Glomerular endothelial cell (primary cell): ENCODE data around the gene YAF2. TPM values are rescaled to one million over a fixed set of nuclear protein-coding genes. Genes with fewer than 3 reads are reported as not detected.

Experiments
- DNase-seq: peaks from one replicate; pipeline ENCODE4 v3.0.0-alpha.2; 2011; ENCODE audit warnings: low read depth, low spot score; ENCODE audit errors: extremely low read depth
- total RNA-seq: library from RNA; depleted of rRNA; stranded (reverse); fragments of >200 nt; gene quantifications from 2 replicates; pipeline ENCODE4 v1.2.3, GENCODE V29; 2015

YAF2 gene, protein sequence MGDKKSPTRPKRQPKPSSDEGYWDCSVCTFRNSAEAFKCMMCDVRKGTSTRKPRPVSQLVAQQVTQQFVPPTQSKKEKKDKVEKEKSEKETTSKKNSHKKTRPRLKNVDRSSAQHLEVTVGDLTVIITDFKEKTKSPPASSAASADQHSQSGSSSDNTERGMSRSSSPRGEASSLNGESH
- total RNA-seq = 15.8 and 39.4 TPM in 2 replicates

GRCh38 chr12:42238240-42239140 lies at the start of gene YAF2:
Gene YAF2, minus strand, starts transcription at chr12:42238248. Its CDS starts 68 bp downstream, at chr12:42238180.
- no peak for DNase-seq

DNA sequence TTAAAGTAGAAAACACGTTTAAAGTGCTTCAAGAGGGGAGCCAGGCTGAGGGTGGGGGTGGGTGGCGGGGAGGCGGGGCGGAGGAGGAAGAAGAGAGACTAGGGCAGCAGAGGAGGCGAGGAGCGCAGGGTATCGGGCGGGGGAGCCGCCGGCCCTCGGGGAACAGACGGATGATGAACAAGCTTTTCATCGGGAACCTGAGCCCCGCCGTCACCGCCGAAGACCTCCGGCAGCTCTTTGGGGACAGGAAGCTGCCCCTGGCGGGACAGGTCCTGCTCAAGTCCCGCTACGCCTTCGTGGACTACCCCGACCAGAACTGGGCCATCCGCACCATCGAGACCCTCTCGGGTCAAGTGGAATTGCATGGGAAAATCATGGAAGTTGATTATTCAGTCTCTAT lies 48.7 kb upstream of the YAF2 start:
- no peak for DNase-seq

- DNase-seq = no peak
Measured at GRCh38 chr12:42285431-42285830, 47.4 kb upstream of the YAF2 start.

GRCh38 chr12:42284876-42285275 lies 46.8 kb upstream of the YAF2 start:
- DNase-seq = no peak

GRCh38 chr12:42284157-42284556 lies 46.1 kb upstream of the YAF2 start:
- DNase-seq = no peak

- no peak for DNase-seq
Measured at GRCh38 chr12:42283739-42284138, 45.7 kb upstream of the YAF2 start.

DNA sequence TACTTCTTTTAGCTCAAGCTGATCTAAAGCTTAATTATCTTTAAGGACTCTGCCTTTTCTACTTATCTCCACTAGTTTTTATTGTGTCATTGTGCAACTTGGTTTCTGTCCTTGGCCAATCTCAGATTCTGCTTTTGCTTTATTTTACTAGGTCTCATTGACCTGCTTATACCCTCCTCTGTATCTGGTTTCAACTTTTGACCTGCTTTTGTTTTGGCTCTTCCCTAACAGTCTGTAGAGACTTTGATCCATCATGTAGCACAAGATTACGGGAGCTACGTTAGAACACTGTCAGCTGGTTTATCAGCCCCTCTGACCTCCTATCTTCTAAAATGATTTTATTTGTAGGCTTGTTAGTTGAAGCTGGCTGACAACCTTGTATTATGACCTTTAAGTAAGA lies 44.2 kb upstream of the YAF2 start:
- no peak for DNase-seq

DNA sequence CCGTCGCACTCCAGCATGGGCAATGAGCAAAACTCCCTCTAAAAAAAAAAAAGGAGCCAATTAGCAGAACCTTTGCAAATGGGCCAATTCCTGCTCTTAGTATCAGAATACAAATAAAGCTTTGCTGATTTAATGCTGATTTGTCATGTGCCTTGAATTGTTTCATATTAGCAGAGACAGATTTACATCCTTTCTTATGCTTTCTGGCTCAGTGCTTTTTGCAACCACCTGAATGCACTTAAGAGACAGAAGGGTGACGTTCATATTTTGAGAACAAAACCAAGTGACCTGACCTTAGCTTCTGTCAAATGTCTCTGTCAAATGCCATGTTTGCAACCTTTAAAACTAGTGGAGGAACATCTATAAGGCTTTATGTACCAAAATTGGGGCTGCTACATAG lies 43.8 kb upstream of the YAF2 start:
- DNase-seq = no peak

DNA sequence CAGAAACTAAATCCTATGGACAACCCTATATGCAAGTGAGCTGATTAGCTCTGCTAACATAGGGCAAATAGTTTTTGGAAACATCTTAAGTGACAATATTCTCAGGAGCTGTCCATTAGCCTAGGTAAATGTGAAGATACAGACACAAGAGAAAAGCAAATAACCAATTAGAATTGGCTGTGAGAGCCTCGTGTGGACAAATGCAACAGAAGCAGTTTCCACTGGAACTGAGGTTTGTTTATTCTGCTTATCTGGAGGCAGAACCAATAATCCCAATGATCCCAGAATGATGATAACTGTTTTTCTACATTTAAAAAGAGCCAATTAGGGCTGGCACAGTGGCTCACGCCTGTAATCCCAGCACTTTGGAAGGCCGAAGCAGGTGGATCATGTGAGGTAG lies 43.2 kb upstream of the YAF2 start:
- DNase-seq = no peak

DNA sequence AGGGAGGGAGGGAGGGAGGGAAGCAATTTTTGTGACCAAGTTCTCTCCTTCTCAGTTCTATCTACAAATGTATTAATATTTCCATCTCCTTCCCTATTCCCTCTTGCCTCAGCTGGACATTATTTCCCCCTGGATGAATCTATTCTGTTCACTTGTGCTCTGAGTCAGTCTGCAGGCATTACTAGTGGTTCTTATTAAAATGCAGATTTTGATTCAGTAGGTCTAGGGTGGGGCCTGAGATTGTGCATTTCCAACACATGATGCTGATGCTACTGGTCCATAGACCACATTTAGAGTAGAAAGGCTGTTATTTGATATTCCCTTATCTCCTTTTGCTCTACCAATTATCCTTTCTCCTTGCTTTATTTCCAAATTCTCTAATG lies 40.1 kb upstream of the YAF2 start:
- no peak for DNase-seq

GRCh38 chr12:42277396-42278127 lies 39.5 kb upstream of the YAF2 start:
- DNase-seq = no peak

GRCh38 chr12:42275499-42275898 lies 37.5 kb upstream of the YAF2 start:
- no peak for DNase-seq

DNA sequence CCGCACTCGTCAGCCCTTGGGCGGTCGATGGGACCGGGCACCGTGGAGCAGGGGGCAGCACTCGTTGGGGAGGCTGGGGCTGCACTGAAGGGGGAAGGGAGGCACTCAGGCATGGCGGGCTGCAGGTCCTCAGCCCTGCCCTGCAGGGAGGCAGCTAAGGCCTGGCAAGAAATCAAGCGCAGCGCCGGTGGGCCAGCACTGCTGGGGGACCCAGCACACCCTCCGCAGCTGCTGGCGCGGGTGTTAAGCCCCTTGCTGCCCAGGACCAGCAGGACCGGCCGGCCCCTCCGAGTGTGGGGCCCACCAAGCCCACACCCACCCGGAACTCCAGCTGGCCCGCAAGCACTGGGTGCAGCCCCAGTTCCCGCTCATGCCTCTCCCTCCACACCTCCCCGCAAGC lies 35.7 kb upstream of the YAF2 start:
- no peak for DNase-seq

DNA sequence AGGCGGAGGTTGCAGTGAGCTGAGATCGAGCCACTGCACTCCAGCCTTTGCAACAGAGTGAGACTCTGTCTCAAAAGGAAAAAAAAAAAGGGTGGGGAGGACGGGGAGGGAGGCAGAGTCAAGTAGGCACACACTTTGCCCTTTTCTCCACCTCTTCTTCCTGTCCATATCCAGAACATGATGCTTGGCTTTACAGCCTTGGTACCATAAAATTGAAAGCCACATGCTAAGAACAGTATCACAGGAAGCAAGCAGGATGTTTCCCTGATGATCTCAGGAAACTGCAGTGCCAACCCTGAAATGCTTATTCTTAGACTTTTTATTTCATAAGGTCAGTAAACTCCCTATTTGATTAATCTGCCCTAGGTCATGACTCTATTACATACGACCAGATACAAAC lies 32.5 kb upstream of the YAF2 start:
- no peak for DNase-seq

DNA sequence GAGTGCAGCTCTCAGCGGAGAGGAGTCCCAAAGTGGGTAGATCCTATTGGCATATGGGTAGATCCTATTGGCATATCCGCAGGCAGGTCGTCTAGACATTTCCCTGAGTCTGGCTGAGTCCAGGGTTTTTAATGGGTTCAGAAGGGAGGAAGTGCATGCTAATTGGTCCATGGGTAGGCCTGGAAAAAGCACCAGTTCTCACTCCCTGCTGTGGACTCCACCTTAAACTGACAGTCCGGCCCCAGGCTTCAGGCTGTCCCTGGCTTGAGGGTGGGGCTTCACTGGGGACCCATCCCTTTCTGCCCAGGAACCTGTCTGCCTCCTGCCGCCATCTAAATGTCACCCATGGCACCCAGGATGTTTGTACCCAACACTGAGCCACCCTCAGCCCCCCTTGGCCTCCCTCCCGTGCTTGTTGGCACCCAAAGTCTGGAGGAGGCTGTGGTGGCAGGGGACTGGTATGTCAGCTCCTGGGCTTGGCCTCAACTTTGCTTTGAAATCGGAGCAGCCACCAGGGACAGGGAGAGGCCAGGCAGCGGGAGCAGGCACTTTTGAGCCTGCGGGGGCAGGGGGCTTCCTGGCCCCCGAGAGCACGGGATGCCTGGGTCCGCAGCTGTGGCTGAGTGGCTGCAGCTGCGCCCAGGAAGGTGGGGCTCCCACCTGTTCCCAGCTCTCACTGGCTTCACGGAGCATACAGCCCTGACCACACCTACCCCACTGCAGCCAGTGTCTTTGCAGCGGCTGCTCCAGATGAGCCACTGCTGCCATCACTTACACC lies 29.6 kb upstream of the YAF2 start:
- DNase-seq = no peak

GRCh38 chr12:42266579-42267230 lies 28.7 kb upstream of the YAF2 start:
- DNase-seq = no peak

GRCh38 chr12:42262271-42262670 lies 24.2 kb upstream of the YAF2 start:
- no peak for DNase-seq

- no peak for DNase-seq
Measured at GRCh38 chr12:42261708-42262107, 23.7 kb upstream of the YAF2 start.

DNA sequence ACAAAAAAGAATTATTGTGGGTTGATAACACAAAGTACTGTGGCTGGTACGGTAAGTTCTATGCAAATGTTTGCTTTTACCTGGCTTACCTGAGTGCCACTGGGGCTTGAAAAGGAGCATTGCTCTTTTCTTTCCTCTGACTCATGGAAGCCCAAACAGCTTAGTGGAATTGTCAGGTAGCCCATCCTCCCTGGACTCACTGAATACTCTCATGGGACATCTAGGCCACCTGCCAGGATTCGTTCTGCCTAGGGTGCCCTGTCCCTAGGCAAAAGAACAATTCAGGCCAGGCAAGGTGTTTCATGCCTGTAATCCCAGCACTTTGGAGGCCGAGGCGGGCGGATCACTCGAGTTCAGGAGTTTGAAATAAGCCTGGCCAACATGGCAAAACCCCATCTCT lies 22.5 kb upstream of the YAF2 start:
- no peak for DNase-seq

- DNase-seq = no peak
Measured at GRCh38 chr12:42259699-42260098, 21.7 kb upstream of the YAF2 start.
